GM12878 (cell line): ENCODE measurements around the gene PRSS56. TPM values are rescaled to one million over a fixed set of nuclear protein-coding genes. Genes with fewer than 3 reads are reported as not detected.

Source experiments
- ATAC-seq: fragments of 200-7000 bp; cut with Tn5 transposase; 3 replicates; pipeline ENCODE4 v1.9.1; 2020; ENCODE audit warnings: mild to moderate bottlenecking, moderate library complexity
- BruUV-seq: library from RNA; stranded (reverse); fragments of 400-500 nt; replicated peaks from 2 replicates; lab custom pipeline; 2021; lab: Mats Ljungman, UMichigan
- CTCF ChIA-PET: fragments of 300-600 bp; sonication (Branson Sonifier 250); formaldehyde crosslinking; extraction: SDS; loops from one replicate; lab custom pipeline; 2021; ENCODE audit warnings: inconsistent platforms; lab: Yijun Ruan, JAX
- POLR2A ChIA-PET: fragments of 350-600 bp; formaldehyde crosslinking; extraction: SDS; loops from one replicate; lab custom pipeline; 2021; ENCODE audit warnings: inconsistent platforms; lab: Charles Lee
- RAD21 ChIA-PET: fragments of 300-600 bp; sonication (Branson Sonifier 250); formaldehyde crosslinking; loops from one replicate; lab custom pipeline; 2023; ENCODE audit warnings: antibody characterized with exemption; ENCODE audit not compliant: unreplicated experiment; lab: Charles Lee
- SMC1A ChIA-PET: fragments of 300-600 bp; sonication (Branson Sonifier 250); formaldehyde crosslinking; loops from one replicate; lab custom pipeline; 2023; ENCODE audit not compliant: unreplicated experiment, uncharacterized antibody; lab: Charles Lee
- DNase-seq: peaks from one replicate; pipeline ENCODE4 v3.0.0-alpha.2; 2011; ENCODE audit warnings: low read depth, low spot score
- FAIRE-seq: peaks from 3 replicates; lab custom pipeline; 2011; peaks lifted over from hg19 to GRCh38; lab: Jason Lieb, UNC
- H2AFZ ChIP-seq: 2 replicates; pipeline ENCODE4 v1.6.0; 2011; ENCODE audit warnings: low read depth, low read length, control low read depth; ENCODE audit not compliant: control insufficient read depth
- H3K27ac ChIP-seq: 2 replicates; pipeline ENCODE4 v1.5.1; 2011; ENCODE audit warnings: control low read depth; ENCODE audit not compliant: control insufficient read depth, insufficient read depth
- H3K27me3 ChIP-seq, 2 experiments: replicated peaks in 1 of 2; 2 replicates each; pipeline versions ENCODE4 v1.6.0 to v1.6.1; 2011; ENCODE audit warnings: low read length in 1 of 2; ENCODE audit not compliant: control insufficient read depth in 2 of 2, insufficient read depth in 2 of 2
- H3K36me3 ChIP-seq, 2 experiments: 2 replicates each; pipeline ENCODE4 v1.5.1; 2011; ENCODE audit warnings: low read length in 1 of 2; ENCODE audit not compliant: control insufficient read depth in 2 of 2, insufficient read depth in 2 of 2
- H3K4me1 ChIP-seq: 2 replicates; pipeline ENCODE4 v1.6.1; 2011; ENCODE audit warnings: mild to moderate bottlenecking, low read length, moderate library complexity, mixed read lengths; ENCODE audit not compliant: control insufficient read depth, insufficient read depth
- H3K4me2 ChIP-seq: 2 replicates; pipeline ENCODE4 v1.6.0; 2011; ENCODE audit warnings: control low read depth; ENCODE audit not compliant: control insufficient read depth, insufficient read depth
- H3K4me3 ChIP-seq: fragments of 200-600 bp; sonication (generic); 2 replicates; pipeline ENCODE4 v1.5.1; 2016
- H3K79me2 ChIP-seq: 2 replicates; pipeline ENCODE4 v1.6.0; 2011; ENCODE audit warnings: low read length; ENCODE audit not compliant: control insufficient read depth, insufficient read depth
- H3K9ac ChIP-seq: 2 replicates; pipeline ENCODE4 v1.8.0; 2011; ENCODE audit warnings: low read length, control low read depth, mixed read lengths; ENCODE audit not compliant: control insufficient read depth, insufficient read depth
- H3K9me3 ChIP-seq: replicated peaks from 3 replicates; pipeline ENCODE4 v1.5.1; 2011; ENCODE audit warnings: mild to moderate bottlenecking, low read length; ENCODE audit not compliant: control insufficient read depth, insufficient read depth
- H4K20me1 ChIP-seq: 2 replicates; pipeline ENCODE4 v1.6.0; 2011; ENCODE audit not compliant: control insufficient read depth, insufficient read depth
- BCL11A ChIP-seq: IDR thresholded peaks from 2 replicates; pipeline ENCODE4 v1.6.1; 2011; ENCODE audit warnings: low read depth, low read length
- ETV6 ChIP-seq, 2 experiments: fragments of 450-650 bp in 1 of 2; IDR thresholded peaks in 1 of 2; conservative IDR thresholded peaks in 1 of 2; 2 replicates each; pipeline ENCODE4 v1.6.1; 2014; ENCODE audit warnings: antibody characterized with exemption in 1 of 2, borderline replicate concordance in 1 of 2, low read depth in 1 of 2, mild to moderate bottlenecking in 1 of 2, moderate library complexity in 1 of 2
- HDGF ChIP-seq: fragments of 450-650 bp; IDR thresholded peaks from 2 replicates; pipeline ENCODE4 v1.6.1; 2016; ENCODE audit warnings: antibody characterized with exemption
- IKZF1 ChIP-seq: fragments of 450-650 bp; conservative IDR thresholded peaks from 2 replicates; pipeline ENCODE4 v1.6.1; 2017; ENCODE audit warnings: antibody characterized with exemption, mild to moderate bottlenecking
- JUND ChIP-seq: IDR thresholded peaks from 2 replicates; pipeline ENCODE4 v1.6.1; 2012; ENCODE audit warnings: low read depth, mild to moderate bottlenecking, low read length, improper control_type of control experiment, moderate library complexity
- NR2C1 ChIP-seq: fragments of 450-650 bp; IDR thresholded peaks from 2 replicates; pipeline ENCODE4 v1.6.1; 2017; ENCODE audit warnings: antibody characterized with exemption, mild to moderate bottlenecking, moderate library complexity
- SPI1 ChIP-seq: IDR thresholded peaks from 2 replicates; pipeline ENCODE4 v1.6.1; 2011; ENCODE audit warnings: low read depth, mild to moderate bottlenecking, low read length, moderate library complexity, borderline replicate concordance; ENCODE audit not compliant: insufficient read depth
- SUZ12 ChIP-seq: fragments of 200-600 bp; sonication (generic); IDR thresholded peaks from one replicate; pipeline ENCODE4 v1.6.1; 2018; ENCODE audit warnings: antibody characterized with exemption, mild to moderate bottlenecking; ENCODE audit not compliant: unreplicated experiment
- TCF3 ChIP-seq: IDR thresholded peaks from 2 replicates; pipeline ENCODE4 v1.6.1; 2012; ENCODE audit warnings: low read depth, mild to moderate bottlenecking, low read length, borderline replicate concordance; ENCODE audit not compliant: insufficient read depth
- ZNF622 ChIP-seq: fragments of 450-650 bp; IDR thresholded peaks from 2 replicates; pipeline ENCODE4 v1.6.1; 2017; ENCODE audit warnings: mild to moderate bottlenecking, inconsistent platforms
- WGBS: methylation state at CpG from one replicate; pipeline ENCODE4 v1.1.6; 2016; ENCODE audit warnings: low lambda C conversion rate; ENCODE audit not compliant: insufficient replicate concordance, insufficient coverage; ENCODE audit errors: missing lambda C conversion rate; 5-methylcytosine and 5-hydroxymethylcytosine counted together
- in situ Hi-C: fragments of 300-500 bp; cut with MboI; formaldehyde crosslinking; loops from 9 replicates; pipeline ENCODE4 v1.14.3; 2018; ENCODE audit warnings: mixed read lengths
- intact Hi-C: fragments of 100-400 bp; cut with micrococcal nuclease; formaldehyde crosslinking; loops from one replicate; pipeline ENCODE4 v1.14.2; 2022; ENCODE audit not compliant: unreplicated experiment
- polyA plus RNA-seq, 11 experiments: library from polyadenylated mRNA; depleted of rRNA in 4 of 11; unstranded in 6 of 11; stranded (reverse) in 5 of 11; fragments of >200 nt; fragmentation: Nextera tagmentation in 4 of 11; fragmentation: Illumina TruSeq in 1 of 11; extraction: Ambion mirVana in 4 of 11; extraction: Trizol in 1 of 11; gene quantifications; 1 replicate in 1 of 11; 2 replicates in 10 of 11; pipeline versions ENCODE4 v1.2.1 to v1.2.3, GENCODE V29; 2011 to 2016; ENCODE audit warnings: inconsistent platforms in 2 of 11, missing spikeins in 2 of 11, low read depth in 1 of 11
- total RNA-seq, 4 experiments: library from RNA; depleted of rRNA in 3 of 4; stranded (reverse); fragments of >200 nt in 3 of 4; fragmentation: Illumina TruSeq in 1 of 4; extraction: Trizol in 1 of 4; gene quantifications; 2 replicates each; pipeline versions ENCODE4 v1.2.1 to v1.2.3, GENCODE V29; 2013 to 2021
- TF ChIP-seq, protein P1 (sequence below): IDR thresholded peaks from 2 replicates; pipeline ENCODE4 v1.6.1; 2012; ENCODE audit warnings: improper control_type of control experiment, low read depth, low read length; ENCODE audit not compliant: insufficient replicate concordance

Gene PRSS56
- total and polyA plus RNA-seq, 10 of the 15 experiments (the other 5 are each of a cell fraction or from before 2014, with no cell fraction given): not detected

- Histone ChIP-seq H3K27ac (no peak within 1 kb of the TSS), H3K36me3 (no peaks in the 10 kb centered on the region), H3K79me2 (no peaks in the 10 kb centered on the region), H3K9me3 (no peaks in the 10 kb centered on the region), H4K20me1 (no peaks in the 10 kb centered on the region), H2AFZ (no peak within 1 kb of the TSS), H3K4me3 (no peak within 1 kb of the TSS), H3K4me1 (no peaks in the 10 kb centered on the region), H3K27me3 (peaks cover 0 to 16% of the 10 kb centered on the region in 2 experiments; a peak in 3 of 4 replicates), H3K4me2 (no peak within 1 kb of the TSS), H3K9ac (no peak within 1 kb of the TSS)
- ATAC-seq: no peak; the same call in 2 of the 3 replicates
- 17% methylated on average over 75 of the region's 102 CpGs for WGBS
- ChIA-PET SMC1A (no interaction called here), RAD21 (no interaction called here), CTCF (no interaction called here), POLR2A (no interaction called here)
- no TSS peak for BruUV-seq
- DNase-seq: no peak
- in situ Hi-C loops: no loop called here
- no peak for FAIRE-seq
- no peak for TF ChIP-seq HDGF
- TF ChIP-seq SUZ12: peak; percentile 39
- no peak for TF ChIP-seq NR2C1
- intact Hi-C loops: no loop called here
These were observed 32.6 kb upstream of the PRSS56 start, which contains the start of gene ECEL1 for GRCh38 chr2:232487385-232488096. ECEL1 (minus strand) TSS chr2:232487834; CDS start chr2:232486653, 1,181 bp downstream.

GRCh38 chr2:232488097-232488711, 32.0 kb upstream of the PRSS56 start:
- in situ Hi-C loops (no loop called here), intact Hi-C loops (no loop called here)
- 56% methylated on average over 16 of the region's 16 CpGs for WGBS
- Histone ChIP-seq H3K36me3 (no peaks in the 10 kb centered on the region), H3K4me1 (no peaks in the 10 kb centered on the region), H3K4me3 (no peak overlapping the region), H3K79me2 (no peaks in the 10 kb centered on the region), H3K9me3 (no peaks in the 10 kb centered on the region), H4K20me1 (no peaks in the 10 kb centered on the region), H3K27me3 (peaks cover 0 to 17% of the 10 kb centered on the region in 2 experiments; a peak in 3 of 4 replicates), H3K9ac (no peak overlapping the region), H3K27ac (no peak overlapping the region), H2AFZ (no peak overlapping the region), H3K4me2 (no peak overlapping the region)
- no peak for DNase-seq
- no peak for FAIRE-seq
- ChIA-PET SMC1A (no interaction called here), RAD21 (no interaction called here), POLR2A (no interaction called here), CTCF (no interaction called here)
- ATAC-seq: no peak
- BruUV-seq: no TSS peak
- TF ChIP-seq ETV6 (conservative IDR thresholded peaks at IDR 0.05 in 1 of 2, IDR thresholded peaks at IDR 0.05 in 1 of 2; ENCODE audit: borderline replicate concordance in 1 of 2, low read depth in 1 of 2) (no peak), BCL11A (no peak), TCF3 (no peak), ZNF622 (no peak), JUND (no peak), IKZF1 (no peak), SPI1 (no peak)
- TF ChIP-seq, protein P1, sequence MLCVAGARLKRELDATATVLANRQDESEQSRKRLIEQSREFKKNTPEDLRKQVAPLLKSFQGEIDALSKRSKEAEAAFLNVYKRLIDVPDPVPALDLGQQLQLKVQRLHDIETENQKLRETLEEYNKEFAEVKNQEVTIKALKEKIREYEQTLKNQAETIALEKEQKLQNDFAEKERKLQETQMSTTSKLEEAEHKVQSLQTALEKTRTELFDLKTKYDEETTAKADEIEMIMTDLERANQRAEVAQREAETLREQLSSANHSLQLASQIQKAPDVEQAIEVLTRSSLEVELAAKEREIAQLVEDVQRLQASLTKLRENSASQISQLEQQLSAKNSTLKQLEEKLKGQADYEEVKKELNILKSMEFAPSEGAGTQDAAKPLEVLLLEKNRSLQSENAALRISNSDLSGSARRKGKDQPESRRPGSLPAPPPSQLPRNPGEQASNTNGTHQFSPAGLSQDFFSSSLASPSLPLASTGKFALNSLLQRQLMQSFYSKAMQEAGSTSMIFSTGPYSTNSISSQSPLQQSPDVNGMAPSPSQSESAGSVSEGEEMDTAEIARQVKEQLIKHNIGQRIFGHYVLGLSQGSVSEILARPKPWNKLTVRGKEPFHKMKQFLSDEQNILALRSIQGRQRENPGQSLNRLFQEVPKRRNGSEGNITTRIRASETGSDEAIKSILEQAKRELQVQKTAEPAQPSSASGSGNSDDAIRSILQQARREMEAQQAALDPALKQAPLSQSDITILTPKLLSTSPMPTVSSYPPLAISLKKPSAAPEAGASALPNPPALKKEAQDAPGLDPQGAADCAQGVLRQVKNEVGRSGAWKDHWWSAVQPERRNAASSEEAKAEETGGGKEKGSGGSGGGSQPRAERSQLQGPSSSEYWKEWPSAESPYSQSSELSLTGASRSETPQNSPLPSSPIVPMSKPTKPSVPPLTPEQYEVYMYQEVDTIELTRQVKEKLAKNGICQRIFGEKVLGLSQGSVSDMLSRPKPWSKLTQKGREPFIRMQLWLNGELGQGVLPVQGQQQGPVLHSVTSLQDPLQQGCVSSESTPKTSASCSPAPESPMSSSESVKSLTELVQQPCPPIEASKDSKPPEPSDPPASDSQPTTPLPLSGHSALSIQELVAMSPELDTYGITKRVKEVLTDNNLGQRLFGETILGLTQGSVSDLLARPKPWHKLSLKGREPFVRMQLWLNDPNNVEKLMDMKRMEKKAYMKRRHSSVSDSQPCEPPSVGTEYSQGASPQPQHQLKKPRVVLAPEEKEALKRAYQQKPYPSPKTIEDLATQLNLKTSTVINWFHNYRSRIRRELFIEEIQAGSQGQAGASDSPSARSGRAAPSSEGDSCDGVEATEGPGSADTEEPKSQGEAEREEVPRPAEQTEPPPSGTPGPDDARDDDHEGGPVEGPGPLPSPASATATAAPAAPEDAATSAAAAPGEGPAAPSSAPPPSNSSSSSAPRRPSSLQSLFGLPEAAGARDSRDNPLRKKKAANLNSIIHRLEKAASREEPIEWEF: no peak
